HG03439 (cell line): ENCODE results near the gene TRIM73.
"Not testable (repeated sequence)": the region's sequence is repeated elsewhere in the genome, so short reads cannot be mapped to it uniquely, and the experiment has no call there.

Experiments
- ATAC-seq: cut with Tn5 transposase; IDR thresholded peaks from one replicate; pipeline ENCODE4 v1.9.1; 2021; ENCODE audit warnings: mild to moderate bottlenecking, moderate library complexity; ENCODE audit not compliant: unreplicated experiment

TRIM73 gene

DNA sequence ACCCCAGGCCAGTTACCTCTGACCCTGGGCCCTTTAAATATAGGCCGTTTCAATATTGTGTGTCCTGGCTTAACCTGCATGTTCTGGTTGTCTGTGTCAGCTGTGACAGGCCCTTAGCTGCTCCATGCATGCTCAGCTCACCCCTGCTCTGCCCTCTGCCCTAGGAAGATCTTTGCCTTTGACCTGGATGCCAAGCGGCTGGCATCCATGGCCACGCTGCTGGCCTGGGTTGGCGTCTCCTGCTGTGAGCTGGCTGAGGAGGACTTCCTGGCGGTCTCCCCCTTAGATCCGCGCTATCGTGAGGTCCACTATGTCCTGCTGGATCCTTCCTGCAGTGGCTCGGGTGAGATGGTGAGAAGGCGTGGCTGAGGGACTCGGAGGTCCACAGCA is 20.0 kb downstream of the TRIM73 start:
- not testable (repeated sequence) for ATAC-seq

DNA sequence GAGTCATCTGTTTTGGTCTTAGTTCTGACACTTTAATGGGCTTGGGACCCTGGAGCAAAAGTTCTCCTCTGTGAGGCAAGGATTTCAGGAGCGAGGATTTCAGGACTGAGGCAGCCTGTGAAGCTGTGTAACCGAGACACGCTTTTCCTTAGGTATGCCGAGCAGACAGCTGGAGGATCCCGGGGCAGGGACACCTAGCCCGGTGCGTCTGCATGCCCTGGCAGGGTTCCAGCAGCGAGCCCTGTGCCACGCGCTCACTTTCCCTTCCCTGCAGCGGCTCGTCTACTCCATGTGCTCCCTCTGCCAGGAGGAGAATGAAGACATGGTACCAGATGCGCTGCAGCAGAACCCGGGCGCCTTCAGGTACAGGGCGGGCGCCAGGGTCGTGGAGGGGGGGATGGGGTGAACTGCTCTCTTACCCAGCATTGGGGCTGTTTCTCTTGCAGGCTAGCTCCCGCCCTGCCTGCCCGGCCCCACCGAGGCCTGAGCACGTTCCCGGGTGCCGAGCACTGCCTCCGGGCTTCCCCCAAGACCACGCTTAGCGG is 20.5 kb downstream of the TRIM73 start:
- not testable (repeated sequence) for ATAC-seq

DNA sequence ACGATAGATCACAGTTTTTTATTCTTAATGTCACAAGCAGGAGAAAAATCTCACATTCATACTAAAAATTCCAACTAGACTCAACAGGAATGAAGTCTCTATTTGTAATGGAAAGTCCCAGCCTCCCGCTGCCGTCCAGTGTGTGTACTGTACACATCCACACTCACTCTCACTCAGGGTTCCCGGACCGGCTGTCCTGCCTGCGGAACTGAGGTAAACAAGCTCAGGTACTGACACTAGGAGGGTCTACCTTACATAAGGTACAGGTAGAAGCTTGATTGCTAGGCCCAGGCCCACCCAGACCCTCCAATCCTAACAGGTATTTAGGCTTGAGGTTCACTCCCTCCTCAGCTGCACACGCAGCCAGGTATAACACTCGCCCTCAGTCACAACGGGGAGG is 21.4 kb downstream of the TRIM73 start:
- ATAC-seq, result not testable (repeated sequence)

DNA sequence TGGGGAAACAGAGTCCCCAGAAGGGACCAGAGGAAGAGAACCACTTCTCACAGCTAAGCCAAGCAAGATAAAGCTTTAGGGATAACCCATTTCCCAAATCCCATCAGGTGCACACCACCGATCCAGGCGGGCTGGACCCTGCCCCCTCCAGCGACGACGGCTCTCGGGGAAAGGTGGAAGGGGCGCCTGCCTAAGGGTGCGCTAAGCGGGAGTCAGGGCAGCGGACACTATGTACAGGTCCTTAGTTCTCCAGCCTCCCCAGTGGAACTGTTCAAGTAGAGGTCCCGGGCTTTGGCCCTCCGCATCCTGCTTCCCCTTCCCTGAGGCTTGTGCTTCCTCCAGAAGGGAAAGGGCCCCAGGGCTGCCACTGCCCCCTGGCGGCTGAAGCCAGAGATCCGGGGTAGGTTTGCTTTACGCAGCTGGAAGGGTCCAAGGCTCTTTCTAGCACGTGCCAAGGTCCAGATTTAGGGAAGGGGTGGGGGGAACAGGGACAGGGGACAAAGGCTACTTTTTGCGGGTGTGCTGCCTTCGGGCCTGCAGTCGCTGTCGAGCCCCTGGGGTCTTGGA is 22.9 kb downstream of the TRIM73 start:
- not testable (repeated sequence) for ATAC-seq

DNA sequence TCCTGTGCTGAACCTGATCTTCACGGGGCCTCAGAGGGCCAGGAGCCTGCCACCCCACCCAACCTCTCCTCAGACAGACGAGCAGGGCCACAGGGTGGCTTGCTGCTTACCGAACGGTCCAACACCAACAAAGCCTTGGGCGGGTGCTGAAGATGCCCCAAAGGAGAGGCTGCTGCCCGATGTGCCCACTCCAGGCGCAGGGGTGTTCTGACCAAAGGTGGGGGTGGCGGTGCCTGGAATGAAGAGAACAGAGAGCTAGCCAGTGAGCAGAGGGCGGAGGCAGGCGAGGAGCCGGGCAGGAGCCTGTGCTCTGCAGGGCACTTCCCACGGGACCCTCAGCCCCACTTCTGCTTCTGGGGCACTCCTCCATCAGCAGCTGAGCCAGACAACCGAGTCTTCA is 23.8 kb downstream of the TRIM73 start:
- ATAC-seq, result not testable (repeated sequence)

DNA sequence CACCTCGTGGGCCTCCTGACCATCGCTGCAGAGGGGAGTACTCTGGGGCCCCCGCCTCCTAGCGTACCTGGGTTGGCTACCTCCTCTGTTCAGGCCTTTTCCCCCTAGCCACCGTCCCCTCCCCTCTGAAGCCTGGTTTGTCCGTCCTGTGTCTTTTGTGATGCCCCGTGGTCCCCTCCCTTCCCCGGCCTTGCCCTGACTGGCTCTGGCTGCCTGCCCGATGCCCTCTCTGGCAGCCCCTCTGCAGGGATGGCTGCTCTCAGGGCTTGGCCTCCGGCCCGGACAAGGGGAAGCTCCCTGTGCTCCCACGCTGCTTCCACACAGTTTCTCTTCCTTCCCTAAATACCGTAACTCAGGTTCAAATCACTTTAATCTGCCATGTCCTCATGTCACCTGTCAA is 24.3 kb downstream of the TRIM73 start:
- not testable (repeated sequence) for ATAC-seq

DNA sequence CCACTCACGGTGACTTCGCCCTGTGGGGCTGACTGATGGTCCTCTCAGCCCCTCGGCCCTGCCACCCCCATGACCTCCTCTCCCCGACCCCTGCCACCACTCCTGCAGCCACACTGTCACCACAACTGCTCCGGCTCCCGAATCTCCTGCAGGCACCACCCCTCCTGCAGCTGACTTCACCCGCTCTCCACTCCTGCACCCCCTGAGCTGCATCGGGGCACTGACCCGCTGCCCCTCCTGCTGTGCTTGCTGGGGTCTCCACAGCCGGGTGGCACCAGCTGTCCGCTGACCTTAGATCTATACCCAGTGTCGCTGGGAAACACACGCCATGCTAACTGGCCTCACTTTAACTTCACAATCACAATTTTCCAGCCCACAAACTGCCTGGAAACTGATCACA is 24.7 kb downstream of the TRIM73 start:
- ATAC-seq, result not testable (repeated sequence)

DNA sequence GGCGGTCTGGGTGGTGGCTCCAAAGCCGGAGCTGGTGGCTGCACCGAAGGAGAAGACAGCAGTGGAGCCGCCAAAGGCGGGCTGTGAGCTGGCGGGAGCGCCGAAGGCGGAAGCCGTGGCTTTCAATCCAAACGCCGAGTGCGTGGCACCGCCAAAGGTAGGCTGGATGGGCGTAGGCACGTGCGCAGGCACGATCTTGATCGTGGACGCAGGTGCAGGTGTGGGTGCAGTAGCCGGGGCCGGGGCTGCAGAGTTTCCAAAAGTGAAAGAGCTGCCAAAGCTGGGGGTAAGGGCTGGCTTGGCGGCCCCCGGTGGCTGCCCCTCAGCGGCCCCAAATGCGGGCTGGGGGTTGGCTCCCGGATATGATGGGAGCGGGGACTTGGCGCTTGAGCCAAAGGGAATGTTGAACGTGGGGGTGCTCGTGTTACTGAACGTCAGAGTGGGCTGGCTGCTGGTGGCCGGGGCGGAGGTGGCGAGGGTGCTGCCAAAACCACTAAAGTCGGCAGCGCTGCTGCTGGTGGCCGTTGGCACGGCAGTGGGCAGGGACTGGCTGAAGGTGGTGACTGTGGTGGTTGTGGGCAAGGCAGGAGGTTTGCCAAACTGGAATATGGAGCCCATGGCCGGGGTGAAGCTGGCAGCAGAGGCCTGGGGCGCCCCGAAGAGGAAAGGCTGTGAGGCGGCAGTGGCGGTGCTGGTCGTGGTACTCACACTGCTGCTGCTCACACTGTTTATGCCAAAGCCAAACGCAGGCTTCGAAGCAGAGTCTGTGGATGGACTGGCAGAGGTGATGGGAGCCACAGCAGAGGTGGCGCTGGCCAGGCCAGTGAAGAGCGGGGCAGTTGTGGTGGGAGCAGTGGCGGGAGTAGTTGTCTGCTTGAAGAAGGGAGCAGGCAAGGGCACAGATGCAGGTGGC is 26.6 kb downstream of the TRIM73 start:
- ATAC-seq, result not testable (repeated sequence)

DNA sequence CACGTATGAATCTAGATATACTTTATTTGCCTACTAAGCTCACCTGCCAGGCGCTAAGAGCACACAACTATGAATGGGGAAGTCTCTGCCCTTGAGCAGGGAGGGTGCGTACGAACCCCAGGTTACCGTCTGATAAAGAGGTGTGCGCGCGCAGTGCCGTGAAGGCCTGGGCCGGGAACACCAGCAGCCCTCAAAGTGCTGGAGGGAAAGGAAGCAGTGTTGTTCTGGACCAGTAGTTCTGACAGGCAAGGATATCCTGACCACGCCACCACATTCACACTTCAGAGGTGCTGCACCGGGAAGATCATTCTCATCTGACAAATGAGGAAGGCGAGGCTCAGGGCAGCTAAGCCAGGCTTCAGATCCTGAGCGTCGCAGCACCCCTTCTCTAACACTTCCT is 28.1 kb downstream of the TRIM73 start:
- not testable (repeated sequence) for ATAC-seq

DNA sequence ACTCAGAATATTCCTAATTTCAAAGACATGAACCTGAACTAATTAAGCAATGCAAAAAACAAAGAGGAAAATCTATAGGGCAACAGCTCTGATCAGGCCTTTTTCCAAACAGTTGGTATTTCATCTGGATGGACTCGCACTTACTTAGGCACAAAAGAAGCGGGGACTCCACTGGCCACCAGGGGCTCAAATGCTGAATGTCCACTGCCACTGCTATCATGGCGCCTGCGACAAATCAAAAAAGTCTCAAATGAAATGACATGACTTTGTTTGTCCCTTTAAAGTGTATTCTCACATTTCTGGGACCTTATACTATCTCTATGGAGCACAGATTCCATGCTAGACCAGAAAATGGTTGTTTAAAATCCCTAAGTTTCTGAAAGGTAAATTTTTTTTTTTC is 43.6 kb downstream of the TRIM73 start:
- not testable (repeated sequence) for ATAC-seq

DNA sequence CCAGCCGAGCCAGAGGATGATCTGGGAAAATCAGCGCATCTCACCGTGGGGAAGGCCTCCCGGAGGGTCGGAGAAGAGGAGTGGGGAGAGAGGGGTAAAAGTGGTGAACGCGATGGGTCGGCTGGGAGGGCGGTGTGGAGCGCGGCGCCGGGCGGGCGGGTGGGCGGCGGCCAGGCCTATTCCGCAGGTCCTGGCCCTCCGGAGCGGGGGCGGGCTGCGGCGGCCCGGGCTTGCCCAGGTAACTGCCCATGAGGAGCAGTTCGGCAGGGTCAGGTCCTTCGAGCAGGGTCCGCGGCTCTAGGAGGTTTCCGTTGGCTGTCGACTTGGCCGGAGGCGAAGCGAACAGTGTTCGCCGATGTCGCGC is 46.7 kb downstream of the TRIM73 start:
- peak; percentile 44 for ATAC-seq

DNA sequence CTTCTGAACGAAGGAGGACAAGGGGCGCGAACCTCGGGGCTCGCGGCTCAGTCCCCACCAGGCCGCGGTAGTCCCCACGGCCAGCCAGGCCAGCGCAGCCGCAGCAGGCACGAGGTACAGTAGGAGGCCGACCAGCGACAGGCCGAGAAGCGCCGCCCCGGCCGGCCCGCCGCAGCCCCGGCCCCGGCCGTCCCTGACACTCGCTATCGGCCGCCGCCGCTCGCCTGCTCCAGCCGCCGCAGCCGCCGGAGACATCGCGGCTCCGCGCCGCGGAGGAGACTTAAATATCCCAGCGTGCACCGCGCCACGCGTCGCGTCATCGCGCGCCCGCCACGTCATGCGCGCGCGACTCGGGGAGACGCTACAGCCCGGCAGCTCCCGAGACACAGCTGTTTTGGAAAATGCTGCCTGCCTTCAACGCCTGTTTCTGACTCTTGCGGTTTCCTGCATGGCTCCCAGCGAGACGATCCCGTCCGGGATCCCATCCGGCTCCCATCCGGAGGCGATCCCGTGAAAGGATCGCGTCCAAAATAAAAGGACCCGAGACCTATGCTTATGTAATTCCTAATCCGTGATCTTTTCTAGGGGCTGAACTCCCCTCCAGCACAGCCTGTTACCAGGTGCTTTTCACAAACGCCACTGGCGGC is 47.2 kb downstream of the TRIM73 start:
- ATAC-seq, result peak; percentile 82

DNA sequence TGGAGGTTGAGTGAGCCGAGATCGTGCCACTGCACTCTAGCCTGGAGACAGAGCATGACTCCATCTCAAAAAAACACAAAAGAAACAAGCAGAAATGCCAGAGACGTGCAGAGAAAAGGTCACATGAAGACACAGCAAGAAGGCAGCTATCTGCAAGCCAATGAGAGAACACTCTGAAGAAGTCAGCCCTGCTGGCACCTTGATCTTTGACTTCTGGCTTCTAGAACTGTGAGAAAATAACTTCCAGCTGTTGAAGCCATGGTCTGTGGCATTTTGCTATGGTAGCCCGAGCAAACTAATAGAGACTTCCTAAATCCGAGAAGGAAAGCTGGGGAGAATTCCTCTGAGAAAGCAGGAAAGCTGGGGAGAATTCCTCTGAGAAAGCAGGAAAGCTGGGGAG is 54.5 kb downstream of the TRIM73 start:
- not testable (repeated sequence) for ATAC-seq

DNA sequence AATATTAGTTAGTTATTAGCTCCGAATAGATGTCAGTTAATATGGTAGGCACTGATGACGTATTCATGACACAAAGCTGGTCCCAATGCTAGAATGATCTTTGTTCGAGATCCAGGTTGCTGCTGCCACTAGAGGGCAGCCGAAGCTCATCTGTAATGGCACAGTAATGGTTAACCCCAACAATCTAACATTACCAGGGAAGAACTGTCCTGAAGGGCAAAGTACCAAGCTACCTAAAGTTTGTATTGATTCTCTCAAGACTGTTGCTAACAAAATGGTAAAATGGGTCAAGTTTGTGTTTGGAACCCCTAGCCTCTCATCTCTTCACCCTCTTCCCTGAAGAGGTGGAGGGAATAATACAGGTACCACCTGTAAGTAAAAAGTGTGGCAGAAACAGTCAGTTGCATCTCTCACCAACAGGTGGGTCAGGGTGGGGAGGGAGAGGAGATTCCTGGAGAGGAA is 57.1 kb downstream of the TRIM73 start:
- peak; percentile 63 for ATAC-seq
